Activated CD4-positive, alpha-beta memory T cell treated with anti-CD3 and anti-CD28 coated beads for 36 hours (primary cell): ENCODE measurements around the gene TRMO. TPM values are rescaled to one million over a fixed set of nuclear protein-coding genes. Genes with fewer than 3 reads are reported as not detected.

Experiments used
- CTCF ChIA-PET: fragments of 350-600 bp; sonication (Branson Sonifier 250); formaldehyde crosslinking; loops from one replicate; lab custom pipeline; 2021; ENCODE audit warnings: antibody characterized with exemption, inconsistent platforms; lab: Charles Lee
- POLR2A ChIA-PET: fragments of 350-600 bp; sonication (Branson Sonifier 250); formaldehyde crosslinking; loops from one replicate; lab custom pipeline; 2021; ENCODE audit warnings: antibody characterized with exemption; lab: Charles Lee
- DNase-seq: peaks from one replicate; pipeline ENCODE4 v3.0.0-alpha.2; 2020
- H3K27ac Mint-ChIP-seq: one replicate; pipeline ENCODE4 v1.8.0; 2021; ENCODE audit warnings: mixed read lengths
- H3K27me3 Mint-ChIP-seq: one replicate; pipeline ENCODE4 v1.8.0; 2021; ENCODE audit warnings: mixed read lengths
- H3K36me3 Mint-ChIP-seq: one replicate; pipeline ENCODE4 v1.8.0; 2021; ENCODE audit warnings: mixed read lengths
- H3K4me1 Mint-ChIP-seq: one replicate; pipeline ENCODE4 v1.8.0; 2021; ENCODE audit warnings: low read depth, mixed read lengths
- H3K4me3 Mint-ChIP-seq: one replicate; pipeline ENCODE4 v1.8.0; 2021; ENCODE audit warnings: mild to moderate bottlenecking, mixed read lengths
- H3K9me3 Mint-ChIP-seq: one replicate; pipeline ENCODE4 v1.8.0; 2021; ENCODE audit warnings: mixed read lengths
- intact Hi-C: fragments of 100-400 bp; cut with micrococcal nuclease; formaldehyde crosslinking; loops from one replicate; pipeline ENCODE4 v1.15.1; 2023
- total RNA-seq, 2 experiments: library from RNA; stranded (reverse); gene quantifications; one replicate each; pipeline ENCODE4 v1.2.3, GENCODE V29; 2021

TRMO gene
- total RNA-seq, 2 experiments from 2014 or later: 13.3 to 13.4 TPM

GRCh38 chr9:97859346-97859745 is 63.0 kb downstream of the TRMO start:
- ChIA-PET POLR2A (no interaction called here), CTCF (interaction anchor here (1.3 to 2.0 kb wide), 4 partner anchors 11 to 41 kb away, joined by 4 to 6 read pairs (median 5); no protein-coding TSS in a partner anchor)
- Mint-ChIP-seq H3K27me3 (peaks cover 65% of the 10 kb centered on the region), H3K4me1 (peaks cover 9% of the 10 kb centered on the region), H3K4me3 (no peak overlapping the region), H3K9me3 (no peaks in the 10 kb centered on the region), H3K36me3 (no peaks in the 10 kb centered on the region), H3K27ac (no peak overlapping the region)
- intact Hi-C loops: loop anchor here (5.0 kb wide), 1 partner anchor 48 kb away; no protein-coding TSS in a partner anchor
- DNase-seq: no peak

DNA sequence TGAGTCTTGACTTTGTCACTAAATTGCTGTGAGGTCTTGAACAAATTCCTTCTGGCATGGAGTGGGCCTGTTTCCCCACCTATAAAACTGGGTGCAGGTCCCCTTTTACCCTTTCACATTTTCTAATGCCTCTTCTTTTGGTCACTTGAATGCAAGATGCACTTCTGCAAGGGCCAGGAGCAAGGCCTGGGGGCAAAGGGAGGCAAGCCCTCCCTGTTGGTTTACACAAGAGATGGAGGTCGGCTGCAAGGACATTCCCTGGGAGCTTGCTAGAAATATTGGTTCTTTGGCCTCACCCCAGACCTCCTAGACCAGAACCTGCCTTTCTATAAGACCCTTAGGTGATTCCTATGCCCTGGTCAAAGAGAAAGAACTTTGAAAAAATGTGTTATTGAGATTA is 63.5 kb downstream of the TRMO start:
- H3K9me3 Mint-ChIP-seq: no peaks in the 10 kb centered on the region
- ChIA-PET CTCF (interaction anchor here (1.4 to 2.0 kb wide), 3 partner anchors 10 to 41 kb away, joined by 5 to 6 read pairs (median 5); no protein-coding TSS in a partner anchor), POLR2A (no interaction called here)
- H3K4me1 Mint-ChIP-seq: peaks cover 13% of the 10 kb centered on the region
- no peaks in the 10 kb centered on the region for H3K36me3 Mint-ChIP-seq
- no peak overlapping the region for H3K4me3 Mint-ChIP-seq
- no peak for DNase-seq
- H3K27ac Mint-ChIP-seq: no peak overlapping the region
- peaks cover 69% of the 10 kb centered on the region for H3K27me3 Mint-ChIP-seq
- intact Hi-C loops: loop anchor here (5.0 kb wide), 1 partner anchor 48 kb away; no protein-coding TSS in a partner anchor

DNA sequence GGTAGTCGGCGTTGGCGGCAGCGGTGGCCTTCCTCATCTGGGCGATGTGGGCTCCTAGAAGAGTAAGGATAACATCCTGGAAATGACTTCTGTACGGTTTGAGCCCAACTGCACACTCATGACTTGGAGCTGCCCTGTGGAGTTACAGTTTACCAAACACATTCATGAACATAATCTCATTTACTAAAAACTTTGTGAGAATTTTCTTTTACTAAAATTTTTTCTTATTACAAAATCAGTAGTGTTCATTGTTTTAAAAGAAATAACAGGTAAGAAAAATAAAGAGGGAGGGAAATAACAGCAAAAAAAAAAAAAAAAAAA is 63.9 kb downstream of the TRMO start:
- intact Hi-C loops: loop anchor here (5.0 kb wide), 1 partner anchor 49 kb away; no protein-coding TSS in a partner anchor
- CTCF ChIA-PET: interaction anchor here (2.0 kb wide), 1 partner anchor 10 kb away, joined by 6 read pairs; no protein-coding TSS in a partner anchor
- no peak for DNase-seq
- H3K36me3 Mint-ChIP-seq: no peaks in the 10 kb centered on the region
- peaks cover 69% of the 10 kb centered on the region for H3K27me3 Mint-ChIP-seq
- no peaks in the 10 kb centered on the region for H3K9me3 Mint-ChIP-seq
- peaks cover 13% of the 10 kb centered on the region for H3K4me1 Mint-ChIP-seq
- POLR2A ChIA-PET: no interaction called here
- H3K4me3 Mint-ChIP-seq: peak overlapping the region; percentile 17
- H3K27ac Mint-ChIP-seq: no peak overlapping the region

DNA sequence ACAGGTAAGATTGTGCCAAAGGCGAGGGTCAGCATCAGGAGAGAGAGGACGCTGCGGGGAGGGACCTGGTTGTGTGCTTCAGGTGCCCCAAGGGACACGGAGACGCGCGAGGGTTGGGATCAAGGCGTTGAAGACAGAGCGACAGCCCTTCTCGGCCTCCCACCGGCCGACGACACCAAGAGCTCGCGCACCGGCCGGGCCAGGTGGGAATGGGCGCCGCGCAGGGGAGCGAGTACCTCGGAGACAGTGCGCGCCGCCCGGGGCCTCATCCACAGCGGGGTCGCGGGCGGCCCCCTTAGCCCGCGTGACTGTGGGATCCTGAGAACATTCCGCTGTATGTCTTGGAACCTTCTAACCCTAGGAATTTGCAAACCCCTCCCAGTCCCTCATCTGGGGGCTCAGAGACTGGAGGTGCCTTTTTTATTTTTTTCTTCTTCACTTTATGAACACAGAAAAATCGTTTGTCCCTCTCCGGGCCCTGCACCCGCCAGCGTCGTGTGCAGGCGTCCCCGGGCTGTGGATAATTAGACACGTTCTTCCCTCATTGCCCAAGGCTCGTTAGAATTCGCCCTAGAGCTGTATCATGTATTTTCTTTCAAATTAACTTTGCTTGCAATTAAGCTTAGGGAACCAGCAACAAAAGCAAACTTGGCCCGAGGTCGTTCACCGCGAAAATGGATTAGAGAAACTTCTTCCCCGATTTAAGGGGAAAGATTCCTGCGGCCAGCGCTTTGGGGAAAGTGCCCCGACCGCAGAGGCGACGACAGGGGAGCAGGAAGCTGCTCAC is 64.5 kb downstream of the TRMO start:
- H3K27me3 Mint-ChIP-seq: peaks cover 71% of the 10 kb centered on the region
- intact Hi-C loops: loop anchor here (5.0 kb wide), 1 partner anchor 50 kb away; no protein-coding TSS in a partner anchor
- peaks cover 13% of the 10 kb centered on the region for H3K4me1 Mint-ChIP-seq
- no peaks in the 10 kb centered on the region for H3K9me3 Mint-ChIP-seq
- ChIA-PET POLR2A (no interaction called here), CTCF (interaction anchor here (2.0 kb wide), 1 partner anchor 9 kb away, joined by 6 read pairs; no protein-coding TSS in a partner anchor)
- H3K27ac Mint-ChIP-seq: no peak overlapping the region
- peak overlapping the region; percentile 17 for H3K4me3 Mint-ChIP-seq
- no peaks in the 10 kb centered on the region for H3K36me3 Mint-ChIP-seq
- DNase-seq: peak; percentile 27

GRCh38 chr9:97856857-97857605 is 65.3 kb downstream of the TRMO start:
- Mint-ChIP-seq H3K27ac (no peak overlapping the region), H3K4me1 (peaks cover 17% of the 10 kb centered on the region), H3K36me3 (no peaks in the 10 kb centered on the region), H3K27me3 (peaks cover 73% of the 10 kb centered on the region), H3K4me3 (no peak overlapping the region), H3K9me3 (no peaks in the 10 kb centered on the region)
- CTCF ChIA-PET: no interaction called here
- POLR2A ChIA-PET: no interaction called here
- no peak for DNase-seq
- intact Hi-C loops: loop anchor here (5.0 kb wide), 1 partner anchor 50 kb away; no protein-coding TSS in a partner anchor

DNA sequence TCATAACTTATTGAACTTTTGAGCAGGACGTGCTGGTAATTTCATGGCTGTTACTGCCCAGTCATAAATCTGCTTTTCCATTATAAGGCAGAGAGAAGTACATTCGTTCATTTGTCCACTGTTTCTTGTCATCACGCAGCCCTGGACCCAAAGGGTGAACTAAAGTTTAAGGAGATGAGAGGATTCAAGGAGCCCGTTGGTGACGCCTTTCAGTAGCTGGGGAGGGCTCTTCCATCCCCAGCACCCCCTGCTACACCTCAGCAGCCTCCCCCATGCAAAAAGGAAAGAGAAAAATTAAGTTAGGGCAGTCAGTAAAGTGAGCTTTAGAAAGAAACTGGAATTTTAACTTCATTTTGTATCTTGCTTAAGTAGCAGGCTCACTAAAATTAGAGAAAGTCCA is 66.4 kb downstream of the TRMO start:
- no peak for DNase-seq
- Mint-ChIP-seq H3K9me3 (no peaks in the 10 kb centered on the region), H3K4me1 (peaks cover 18% of the 10 kb centered on the region), H3K4me3 (no peak overlapping the region), H3K27ac (no peak overlapping the region), H3K27me3 (peaks cover 71% of the 10 kb centered on the region), H3K36me3 (no peaks in the 10 kb centered on the region)
- ChIA-PET POLR2A (no interaction called here), CTCF (interaction anchor here (1.0 kb wide), 1 partner anchor 35 kb away, joined by 3 read pairs; no protein-coding TSS in a partner anchor)
- intact Hi-C loops: loop anchor here (2.0 to 5.0 kb wide), 2 partner anchors 51 to 145 kb away; no protein-coding TSS in a partner anchor

DNA sequence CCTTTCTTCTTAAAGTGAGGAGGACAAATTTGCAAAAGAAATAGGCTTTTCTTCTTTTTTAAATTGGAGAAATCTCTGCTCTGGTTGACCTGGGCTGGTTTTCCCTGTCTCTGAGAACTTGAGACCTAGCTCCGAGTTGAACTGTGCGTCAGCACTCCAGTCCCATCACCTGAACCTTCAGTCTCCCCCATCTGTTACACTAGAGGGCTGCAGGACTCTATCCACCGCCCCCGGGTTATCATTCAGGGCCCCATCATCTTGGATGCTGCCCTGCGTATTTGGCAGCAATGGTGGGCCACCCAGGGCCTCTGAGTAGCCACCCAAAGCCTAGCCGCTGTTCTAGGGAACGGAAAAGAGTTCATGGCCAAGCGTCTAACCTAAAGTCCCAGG is 66.8 kb downstream of the TRMO start:
- Mint-ChIP-seq H3K36me3 (no peaks in the 10 kb centered on the region), H3K9me3 (no peaks in the 10 kb centered on the region), H3K4me1 (peaks cover 18% of the 10 kb centered on the region), H3K27me3 (peaks cover 72% of the 10 kb centered on the region), H3K27ac (no peak overlapping the region), H3K4me3 (no peak overlapping the region)
- DNase-seq: no peak
- CTCF ChIA-PET: interaction anchor here (1.0 kb wide), 1 partner anchor 35 kb away, joined by 3 read pairs; no protein-coding TSS in a partner anchor
- POLR2A ChIA-PET: no interaction called here
- intact Hi-C loops: loop anchor here (2.0 to 5.0 kb wide), 2 partner anchors 52 to 145 kb away; no protein-coding TSS in a partner anchor

GRCh38 chr9:97854696-97855485 is 67.4 kb downstream of the TRMO start:
- Mint-ChIP-seq H3K36me3 (no peaks in the 10 kb centered on the region), H3K4me1 (peaks cover 18% of the 10 kb centered on the region), H3K27ac (no peak overlapping the region), H3K9me3 (no peaks in the 10 kb centered on the region), H3K4me3 (no peak overlapping the region), H3K27me3 (peaks cover 74% of the 10 kb centered on the region)
- ChIA-PET CTCF (interaction anchor here (0.9 to 1.8 kb wide), 6 partner anchors 9 to 120 kb away, joined by 3 to 6 read pairs (median 4); no protein-coding TSS in a partner anchor), POLR2A (no interaction called here)
- intact Hi-C loops: loop anchor here (2.0 to 5.0 kb wide), 2 partner anchors 52 to 144 kb away; no protein-coding TSS in a partner anchor
- no peak for DNase-seq

Other genes with a start within 250 kb of the TRMO start
- 1 to 10 TPM; 8.5 to 9.6 TPM for gene XPA, start 225.2 kb downstream of the TRMO start, total RNA-seq
- not detected for gene FOXE1, start 69.3 kb downstream of the TRMO start, total RNA-seq
- gene HEMGN, start 15.7 kb upstream of the TRMO start, total RNA-seq: under 1 TPM; 0.69 to 0.99 TPM
- gene ANP32B, start 60.8 kb upstream of the TRMO start, total RNA-seq: 100 to 1,000 TPM; 352 to 358 TPM
- 10 to 100 TPM; 48.4 to 51.9 TPM for gene NANS, start 134.2 kb upstream of the TRMO start, total RNA-seq
- 10 to 100 TPM; 49.1 to 52.7 TPM for gene TRIM14, start 196.7 kb upstream of the TRMO start, total RNA-seq